GM23248 (cell line): Measurements from ENCODE around the gene CABYR. TPM values are rescaled to one million over a fixed set of nuclear protein-coding genes. Genes with fewer than 3 reads are reported as not detected.

Source experiments
- DNase-seq: peaks from one replicate; pipeline ENCODE4 v3.0.0-alpha.2; 2015
- H2AFZ ChIP-seq: fragments of 200-600 bp; sonication (generic); 2 replicates; pipeline ENCODE4 v1.6.1; 2016; ENCODE audit warnings: antibody characterized with exemption
- H3F3A ChIP-seq: fragments of 200-600 bp; sonication (generic); 2 replicates; pipeline ENCODE4 v1.6.1; 2016; ENCODE audit warnings: mild to moderate bottlenecking, antibody characterized with exemption, mixed run types; ENCODE audit not compliant: insufficient read depth
- H3K27ac ChIP-seq: fragments of 200-600 bp; sonication (generic); 2 replicates; pipeline ENCODE4 v1.5.1; 2016; ENCODE audit warnings: mild to moderate bottlenecking
- H3K27me3 ChIP-seq: fragments of 200-600 bp; sonication (generic); replicated peaks from 2 replicates; pipeline ENCODE4 v1.6.1; 2016; ENCODE audit warnings: mild to moderate bottlenecking; ENCODE audit not compliant: insufficient read depth
- H3K36me3 ChIP-seq: fragments of 200-600 bp; sonication (generic); 2 replicates; pipeline ENCODE4 v1.6.1; 2016; ENCODE audit warnings: low read depth, mild to moderate bottlenecking
- H3K4me1 ChIP-seq: fragments of 200-600 bp; sonication (generic); 2 replicates; pipeline ENCODE4 v1.6.1; 2016; ENCODE audit warnings: mild to moderate bottlenecking; ENCODE audit not compliant: insufficient read depth
- H3K4me2 ChIP-seq: fragments of 200-600 bp; sonication (generic); one replicate; pipeline ENCODE4 v1.6.1; 2016; ENCODE audit warnings: mild to moderate bottlenecking; ENCODE audit not compliant: unreplicated experiment
- H3K4me3 ChIP-seq: fragments of 200-600 bp; sonication (generic); 2 replicates; pipeline ENCODE4 v1.5.1; 2016; ENCODE audit warnings: mild to moderate bottlenecking
- H3K79me2 ChIP-seq: fragments of 200-600 bp; sonication (generic); 2 replicates; pipeline ENCODE4 v1.6.1; 2016; ENCODE audit warnings: mild to moderate bottlenecking; ENCODE audit not compliant: insufficient read depth
- H3K9ac ChIP-seq: fragments of 200-600 bp; sonication (generic); 2 replicates; pipeline ENCODE4 v1.6.1; 2016; ENCODE audit warnings: mild to moderate bottlenecking
- H3K9me2 ChIP-seq: fragments of 200-600 bp; sonication (generic); 2 replicates; pipeline ENCODE4 v1.6.1; 2016; ENCODE audit warnings: mixed run types, mild to moderate bottlenecking, moderate library complexity; ENCODE audit not compliant: insufficient read depth
- H3K9me3 ChIP-seq: fragments of 200-600 bp; sonication (generic); one replicate; pipeline ENCODE4 v1.6.1; 2017; ENCODE audit warnings: low read depth
- H4K20me1 ChIP-seq: fragments of 200-600 bp; sonication (generic); 2 replicates; pipeline ENCODE4 v1.6.0; 2016; ENCODE audit not compliant: insufficient read depth
- EZH2 ChIP-seq: fragments of 200-600 bp; sonication (generic); IDR thresholded peaks from 2 replicates; pipeline ENCODE4 v1.6.1; 2018; ENCODE audit warnings: antibody characterized with exemption, mild to moderate bottlenecking; ENCODE audit not compliant: insufficient read depth, poor library complexity, severe bottlenecking
- EZH2phosphoT487 ChIP-seq: fragments of 200-600 bp; sonication (generic); IDR thresholded peaks from 2 replicates; pipeline ENCODE4 v1.6.1; 2018; ENCODE audit warnings: antibody characterized with exemption, moderate library complexity, mild to moderate bottlenecking, low read depth; ENCODE audit not compliant: insufficient read depth
- WGBS, 2 experiments: methylation state at CpG; one replicate each; pipeline ENCODE4 v1.1.6; 2015 to 2017; ENCODE audit warnings: low lambda C conversion rate in 2 of 2, low coverage in 1 of 2; ENCODE audit errors: missing lambda C conversion rate in 2 of 2; 5-methylcytosine and 5-hydroxymethylcytosine counted together
- in situ Hi-C: fragments of 300-500 bp; cut with MboI; formaldehyde crosslinking; loops from 2 replicates; pipeline ENCODE4 v1.15.0; 2020
- polyA plus RNA-seq: library from polyadenylated mRNA; unstranded; fragments of >200 nt; fragmentation: Nextera tagmentation; extraction: Ambion mirVana; gene quantifications from 2 replicates; pipeline ENCODE4 v1.2.1, GENCODE V29; 2016
- total RNA-seq: library from RNA; depleted of rRNA; stranded (reverse); fragments of >200 nt; shearing (Covaris generic); gene quantifications from 2 replicates; pipeline ENCODE4 v1.2.3, GENCODE V29; 2014

Gene CABYR
- total and polyA plus RNA-seq, 2 experiments from 2014 or later, result 2.9 to 3.6 TPM

- Histone ChIP-seq H3K27me3 (no peaks in the 10 kb centered on the region), H3K9me2 (no peaks in the 10 kb centered on the region)
- in situ Hi-C loops, result no loop called here
Measured at GRCh38 chr18:24170360-24170759, 31.5 kb downstream of the CABYR start.

GRCh38 chr18:24173997-24174396, 35.1 kb downstream of the CABYR start:
- no peaks in the 10 kb centered on the region for H3K27me3 ChIP-seq
- no peak overlapping the region for H3K9ac ChIP-seq
- no peak overlapping the region for H3K27ac ChIP-seq
- in situ Hi-C loops, result no loop called here
- no peaks in the 10 kb centered on the region for H3K79me2 ChIP-seq
- no peak overlapping the region for H2AFZ ChIP-seq
- TF ChIP-seq EZH2 (no peak), EZH2phosphoT487 (no peak)
- no peaks in the 10 kb centered on the region for H3K36me3 ChIP-seq
- H3K4me2 ChIP-seq, result no peak overlapping the region
- H4K20me1 ChIP-seq, result no peaks in the 10 kb centered on the region
- no peaks in the 10 kb centered on the region for H3F3A ChIP-seq
- no peaks in the 10 kb centered on the region for H3K9me3 ChIP-seq
- 91 to 94% methylated on average over 3 of the region's 3 CpGs for WGBS, 2 experiments
- H3K9me2 ChIP-seq, result no peaks in the 10 kb centered on the region
- H3K4me3 ChIP-seq, result no peak overlapping the region
- no peaks in the 10 kb centered on the region for H3K4me1 ChIP-seq
- no peak for DNase-seq

More at GRCh38 chr18:24170360-24170759, 31.5 kb downstream of the CABYR start:
- Histone ChIP-seq H3K9me3 (no peaks in the 10 kb centered on the region), H3K36me3 (no peaks in the 10 kb centered on the region), H3K4me1 (no peaks in the 10 kb centered on the region), H4K20me1 (no peaks in the 10 kb centered on the region), H3F3A (no peaks in the 10 kb centered on the region), H3K4me3 (no peak overlapping the region), H3K4me2 (no peak overlapping the region), H3K27ac (no peak overlapping the region), H3K79me2 (no peaks in the 10 kb centered on the region), H3K9ac (no peak overlapping the region), H2AFZ (no peak overlapping the region)
- DNase-seq, result no peak
- no peak for TF ChIP-seq EZH2phosphoT487
- TF ChIP-seq EZH2, result no peak
- WGBS, 2 experiments, result 87 to 90% methylated on average over 8 of the region's 8 CpGs

GRCh38 chr18:24176727-24177416, 38.0 kb downstream of the CABYR start:
- no peaks in the 10 kb centered on the region for H3K9me2 ChIP-seq
- H3K79me2 ChIP-seq, result no peaks in the 10 kb centered on the region
- no peak overlapping the region for H2AFZ ChIP-seq
- peak; percentile 66 for DNase-seq
- WGBS, 2 experiments, result 67 to 70% methylated on average over 7 of the region's 7 CpGs
- no peak overlapping the region for H3K9ac ChIP-seq
- in situ Hi-C loops, result no loop called here
- no peaks in the 10 kb centered on the region for H3K27me3 ChIP-seq
- H3K4me3 ChIP-seq, result no peak overlapping the region
- H3K4me1 ChIP-seq, result peaks cover 7% of the 10 kb centered on the region
- no peak for TF ChIP-seq EZH2phosphoT487
- no peak for TF ChIP-seq EZH2
- H3K36me3 ChIP-seq, result no peaks in the 10 kb centered on the region
- H3K4me2 ChIP-seq, result no peak overlapping the region
- H3F3A ChIP-seq, result peaks cover 7% of the 10 kb centered on the region; the same call in 1 of the 2 replicates
- no peaks in the 10 kb centered on the region for H4K20me1 ChIP-seq
- H3K9me3 ChIP-seq, result no peaks in the 10 kb centered on the region
- no peak overlapping the region for H3K27ac ChIP-seq

- Histone ChIP-seq H3F3A (peaks cover 12% of the 10 kb centered on the region; the same call in 1 of the 2 replicates), H2AFZ (no peak overlapping the region), H3K27ac (no peak overlapping the region), H3K4me3 (no peak overlapping the region), H3K9ac (no peak overlapping the region), H3K36me3 (no peaks in the 10 kb centered on the region), H3K27me3 (no peaks in the 10 kb centered on the region), H3K9me3 (no peaks in the 10 kb centered on the region), H3K79me2 (no peaks in the 10 kb centered on the region), H3K9me2 (no peaks in the 10 kb centered on the region), H4K20me1 (no peaks in the 10 kb centered on the region), H3K4me2 (no peak overlapping the region), H3K4me1 (peaks cover 13% of the 10 kb centered on the region)
- in situ Hi-C loops, result no loop called here
- DNase-seq, result no peak
- TF ChIP-seq EZH2, result no peak
- TF ChIP-seq EZH2phosphoT487, result no peak
- 71 to 73% methylated on average over 5 of the region's 5 CpGs for WGBS, 2 experiments
Measured at GRCh38 chr18:24177499-24178133, 38.8 kb downstream of the CABYR start.
